Retina (tissue), 1 donor: Measurements from ENCODE around the gene SCUBE1.

Source experiments
- DNase-seq: peaks from one replicate; pipeline ENCODE4 v3.0.0-alpha.2; 2016

Gene SCUBE1

DNA sequence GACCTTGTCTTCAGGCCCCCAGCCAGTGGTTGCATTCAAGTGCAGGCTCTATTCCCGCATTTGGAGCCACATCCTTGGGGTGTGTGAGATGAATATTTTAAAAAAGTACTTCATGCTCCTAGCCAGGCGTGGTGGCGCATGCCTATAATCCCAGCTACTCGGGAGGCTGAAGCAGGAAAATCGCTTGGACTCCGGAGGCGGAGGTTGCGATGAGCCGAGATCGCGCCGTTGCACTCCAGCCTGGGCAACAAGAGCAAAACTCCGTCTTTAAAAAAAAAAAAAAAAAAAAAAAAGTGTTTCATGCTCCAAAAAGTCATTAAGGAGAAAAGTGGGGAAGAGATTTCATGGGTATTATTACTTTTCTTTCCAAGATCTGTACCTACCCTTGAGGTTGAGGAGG lies 18.0 kb downstream of the SCUBE1 start:
- DNase-seq, result no peak

DNA sequence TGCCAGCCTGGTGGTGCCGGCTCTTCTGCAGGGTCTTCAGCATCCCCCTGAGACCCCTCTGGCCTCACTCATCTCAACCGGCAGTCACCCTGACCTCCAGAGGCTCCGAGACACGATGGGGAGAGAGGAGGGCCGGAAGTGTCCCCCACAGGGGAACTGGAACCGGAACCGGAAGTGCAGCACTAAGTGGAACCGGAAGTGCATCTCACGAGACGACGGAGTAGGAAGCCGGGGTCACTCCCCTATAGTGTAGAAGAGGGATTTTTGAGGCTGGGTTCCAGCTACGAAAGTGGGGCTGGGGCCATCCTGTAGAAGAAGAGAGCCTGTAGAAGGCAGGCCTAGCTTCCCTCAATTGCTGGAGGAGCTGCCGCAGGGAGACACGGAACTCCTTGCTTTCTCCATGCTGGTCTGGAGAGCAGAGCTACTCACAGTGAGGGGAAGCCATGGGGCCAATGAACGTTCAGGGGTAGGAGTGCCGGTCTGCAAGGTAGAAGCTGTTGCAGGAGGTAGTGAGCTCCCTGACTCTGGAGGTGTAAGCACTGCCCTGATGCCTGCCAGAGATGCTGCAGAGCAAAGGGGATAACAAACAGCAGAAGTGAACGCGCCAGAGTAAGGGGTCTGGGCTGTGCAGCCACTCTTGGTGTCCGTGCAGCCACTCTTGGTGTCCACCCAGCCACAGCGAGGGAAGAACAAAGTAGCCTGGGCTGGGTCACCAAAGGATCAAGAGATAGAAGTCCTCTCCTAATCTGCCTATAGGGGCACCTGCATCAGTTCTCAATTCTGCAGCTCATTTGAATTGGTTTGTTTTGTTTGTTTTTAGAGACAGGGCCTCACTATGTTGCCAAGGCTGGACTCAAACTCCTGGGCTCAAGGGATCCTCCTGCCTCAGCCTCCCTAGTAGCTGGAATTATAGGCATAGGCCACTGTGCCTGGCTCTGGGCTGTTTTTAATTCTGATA lies 21.9 kb downstream of the SCUBE1 start:
- DNase-seq, result no peak

- DNase-seq, result no peak
Observed at GRCh38 chr22:43319661-43320486, 23.3 kb downstream of the SCUBE1 start.

GRCh38 chr22:43317239-43317638 lies 25.9 kb downstream of the SCUBE1 start:
- peak; percentile 59 for DNase-seq

- no peak for DNase-seq
Observed at GRCh38 chr22:43315687-43316217, 27.4 kb downstream of the SCUBE1 start.

- DNase-seq, result no peak
Observed at GRCh38 chr22:43314611-43315010, 28.6 kb downstream of the SCUBE1 start.

GRCh38 chr22:43313890-43314474 lies 29.2 kb downstream of the SCUBE1 start:
- no peak for DNase-seq

- DNase-seq, result no peak
Observed at GRCh38 chr22:43313244-43313889, 29.8 kb downstream of the SCUBE1 start.

DNA sequence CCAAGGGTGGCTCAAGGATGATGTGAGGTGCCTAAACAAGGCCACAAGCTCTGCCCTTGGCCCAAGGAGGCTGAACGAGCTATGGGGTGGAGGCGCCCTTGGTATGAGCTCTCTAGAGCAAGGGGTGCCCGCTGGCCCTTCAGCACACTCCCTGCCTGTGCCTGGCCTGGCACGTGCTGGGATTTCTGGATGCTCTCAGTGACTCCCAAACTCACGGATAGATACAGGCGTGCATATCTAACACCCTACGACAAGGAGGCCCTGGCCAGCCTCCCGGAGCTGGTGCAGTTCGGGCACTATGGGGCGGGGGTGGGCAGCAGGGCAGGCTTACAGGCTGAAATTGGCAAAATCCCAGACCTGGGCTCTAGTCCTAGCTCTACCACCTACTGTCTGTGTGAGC lies 30.6 kb downstream of the SCUBE1 start:
- no peak for DNase-seq

DNA sequence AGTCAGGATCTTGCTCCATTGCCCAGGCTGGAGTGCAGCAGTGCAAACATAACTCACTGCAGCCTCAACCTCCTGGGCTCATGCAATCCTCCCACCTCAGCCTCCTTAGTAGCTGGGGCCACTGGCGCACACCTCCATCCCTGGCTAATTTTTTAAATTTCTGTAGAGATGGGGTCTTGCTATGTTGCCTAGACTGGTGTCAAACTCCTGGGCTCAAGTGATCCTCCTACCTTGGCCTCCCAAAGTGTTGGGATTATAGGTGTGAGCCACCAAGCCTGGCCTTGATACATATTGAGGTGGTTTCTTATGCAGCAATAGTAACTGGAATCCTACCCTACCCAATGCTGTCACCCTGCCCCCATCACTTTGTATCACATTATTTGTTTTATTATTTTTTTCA lies 32.4 kb downstream of the SCUBE1 start:
- no peak for DNase-seq

GRCh38 chr22:43310311-43310710 lies 32.9 kb downstream of the SCUBE1 start:
- no peak for DNase-seq

DNA sequence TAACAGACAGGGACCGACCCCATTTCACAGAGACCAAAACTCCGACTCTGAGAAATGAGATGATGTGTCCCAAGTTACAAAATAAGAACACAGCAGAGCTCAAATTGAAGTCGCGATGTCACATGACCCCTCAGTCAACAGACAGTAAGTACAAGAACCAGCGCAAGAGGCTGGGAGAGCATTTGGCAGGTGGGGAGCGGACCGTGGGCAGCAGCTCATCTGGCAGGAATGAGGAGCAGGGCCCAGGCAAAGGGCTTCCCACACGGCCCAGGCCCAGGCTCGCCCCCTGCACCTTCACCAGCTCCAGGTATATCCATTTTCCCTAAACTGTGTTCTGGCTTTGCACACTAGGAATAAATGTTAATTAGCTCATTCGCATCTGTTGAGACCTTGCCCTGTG lies 34.3 kb downstream of the SCUBE1 start:
- DNase-seq, result no peak

DNA sequence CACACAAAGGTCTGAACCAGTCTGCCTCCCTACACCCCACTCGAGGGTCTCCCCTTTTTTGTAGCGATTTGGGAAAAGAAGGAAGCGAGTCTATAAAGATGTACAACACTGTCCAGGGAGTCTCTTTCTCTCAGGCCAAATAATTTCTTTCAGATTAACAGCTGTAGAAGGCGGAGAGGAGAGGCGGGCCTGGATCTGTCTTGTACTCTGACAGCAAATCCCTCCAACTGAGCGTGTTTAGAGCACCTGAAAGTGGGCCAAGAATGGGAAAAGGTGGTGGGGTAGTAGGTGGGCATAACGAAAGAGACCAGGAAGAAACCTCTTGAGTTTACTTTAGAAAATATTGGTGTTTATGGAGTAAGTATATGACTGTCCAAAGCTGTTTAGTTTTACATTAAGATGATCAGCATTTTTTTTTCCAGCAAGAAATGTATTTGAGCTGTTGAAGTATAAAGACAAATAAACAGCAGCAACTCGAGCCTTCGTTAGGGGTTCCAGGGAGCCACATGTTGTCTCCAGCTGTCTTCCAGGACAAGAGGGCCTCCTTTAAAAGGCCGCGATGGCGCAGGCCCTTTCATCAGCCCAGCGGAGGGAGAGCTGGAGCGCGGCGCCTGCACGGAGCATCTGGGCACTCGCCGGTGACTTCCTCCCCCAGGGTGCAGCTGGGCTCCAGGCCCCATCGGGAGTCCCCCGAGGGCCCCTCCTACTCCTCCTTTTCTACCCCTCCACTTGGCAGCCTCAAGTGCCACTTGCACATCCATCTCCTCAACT lies 34.9 kb downstream of the SCUBE1 start:
- DNase-seq, result no peak

- no peak for DNase-seq
Observed at GRCh38 chr22:43305806-43306205, 37.4 kb downstream of the SCUBE1 start.

DNA sequence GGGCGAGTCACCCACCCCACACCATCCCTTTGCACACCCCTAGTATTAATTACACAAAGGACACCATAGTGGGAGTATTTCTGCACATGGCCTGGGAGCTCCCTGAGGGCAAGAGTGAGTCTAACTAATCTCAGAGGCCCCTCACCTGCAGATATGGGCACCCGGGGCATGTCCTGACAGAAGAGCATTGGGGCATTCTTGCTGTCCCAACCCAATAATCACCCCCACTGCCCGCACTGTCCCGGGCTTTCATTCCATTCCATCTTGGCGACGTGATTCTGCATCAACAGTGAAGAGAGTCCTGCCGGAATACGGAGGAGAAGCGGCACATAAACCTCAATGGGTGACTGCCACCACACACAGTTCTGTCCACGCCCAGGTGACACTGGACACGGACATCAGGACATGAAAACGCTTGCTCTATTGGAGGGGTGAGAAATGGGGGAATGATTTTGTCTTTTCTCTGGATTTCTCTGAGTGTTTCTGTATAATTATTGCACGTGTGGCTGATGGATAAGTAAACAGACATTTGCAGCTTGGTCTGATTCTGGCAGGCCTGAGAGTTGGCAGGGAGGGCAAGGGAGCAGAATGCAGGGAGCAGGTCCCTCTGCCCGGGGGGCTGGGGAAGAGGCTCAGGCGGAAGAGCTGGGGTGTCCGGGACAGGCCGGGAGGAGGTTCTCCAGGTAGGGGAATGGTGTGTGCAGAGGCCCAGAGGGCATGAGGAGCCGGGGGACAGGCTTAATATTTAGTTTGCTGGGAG lies 38.2 kb downstream of the SCUBE1 start:
- DNase-seq, result no peak

DNA sequence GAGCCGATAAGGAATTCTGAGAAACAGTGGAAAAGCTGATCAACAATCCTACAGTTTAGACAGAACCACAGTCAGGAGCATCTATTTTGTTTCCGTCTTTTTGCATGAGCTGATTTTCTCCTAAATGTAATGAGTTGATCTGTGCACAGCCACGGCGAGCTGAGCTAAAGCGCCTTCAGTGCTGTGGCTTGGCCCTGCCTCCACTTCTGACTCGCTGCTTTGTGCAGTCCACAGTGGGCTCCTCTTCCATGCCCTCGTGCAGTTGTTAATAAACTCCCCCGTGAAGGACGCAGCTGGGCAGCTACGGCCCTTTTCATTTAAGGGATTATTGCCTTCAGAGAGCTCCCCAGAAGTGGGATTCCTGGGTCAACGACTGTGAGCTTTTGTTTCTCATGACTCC lies 39.4 kb downstream of the SCUBE1 start:
- no peak for DNase-seq

- DNase-seq, result no peak
Observed at GRCh38 chr22:43303166-43303565, 40.0 kb downstream of the SCUBE1 start.

DNA sequence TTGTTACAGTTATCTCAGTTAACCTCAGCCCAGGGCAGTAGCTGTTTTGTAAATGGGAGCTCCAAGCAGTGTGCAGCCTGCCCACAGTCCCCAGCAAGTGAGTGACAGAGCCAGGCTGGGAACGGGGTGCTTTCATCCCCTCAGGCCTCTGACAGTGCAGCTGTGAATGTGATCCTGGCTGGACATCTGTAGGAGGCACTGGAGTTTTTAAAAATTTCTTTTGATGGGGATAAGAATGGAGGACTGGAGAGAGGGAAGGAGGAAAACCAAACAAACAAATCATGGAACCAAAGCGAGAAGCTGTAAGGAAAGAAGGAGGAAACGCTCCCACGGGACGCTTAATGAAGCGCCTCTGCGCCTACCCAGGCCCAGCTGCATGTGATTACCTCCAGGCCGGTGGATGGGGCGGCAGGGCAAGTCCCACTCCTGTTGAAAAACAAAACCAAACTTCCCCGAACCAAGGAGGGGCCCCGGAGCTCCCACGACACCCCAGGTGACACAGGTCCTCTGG lies 40.6 kb downstream of the SCUBE1 start:
- no peak for DNase-seq

DNA sequence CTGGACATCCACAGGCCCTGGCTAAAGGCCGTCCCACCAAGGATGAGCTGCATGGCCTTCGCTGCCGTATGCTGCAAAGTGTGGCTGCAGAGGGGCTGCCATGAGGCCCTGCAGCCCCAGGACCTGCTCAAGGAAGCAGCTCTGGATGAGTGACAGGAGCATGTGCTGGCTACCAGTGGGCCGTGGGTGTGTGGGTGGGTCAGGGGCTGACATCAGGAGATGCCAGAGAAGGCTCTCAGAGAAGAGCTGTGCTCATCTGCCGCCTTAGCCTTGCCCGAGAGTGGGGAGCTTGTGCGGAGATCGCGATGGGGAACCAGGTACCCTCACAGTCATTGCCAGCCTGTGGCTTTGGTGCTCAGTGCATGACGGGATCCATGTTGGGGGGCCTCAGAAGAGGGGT lies 41.3 kb downstream of the SCUBE1 start:
- no peak for DNase-seq

DNA sequence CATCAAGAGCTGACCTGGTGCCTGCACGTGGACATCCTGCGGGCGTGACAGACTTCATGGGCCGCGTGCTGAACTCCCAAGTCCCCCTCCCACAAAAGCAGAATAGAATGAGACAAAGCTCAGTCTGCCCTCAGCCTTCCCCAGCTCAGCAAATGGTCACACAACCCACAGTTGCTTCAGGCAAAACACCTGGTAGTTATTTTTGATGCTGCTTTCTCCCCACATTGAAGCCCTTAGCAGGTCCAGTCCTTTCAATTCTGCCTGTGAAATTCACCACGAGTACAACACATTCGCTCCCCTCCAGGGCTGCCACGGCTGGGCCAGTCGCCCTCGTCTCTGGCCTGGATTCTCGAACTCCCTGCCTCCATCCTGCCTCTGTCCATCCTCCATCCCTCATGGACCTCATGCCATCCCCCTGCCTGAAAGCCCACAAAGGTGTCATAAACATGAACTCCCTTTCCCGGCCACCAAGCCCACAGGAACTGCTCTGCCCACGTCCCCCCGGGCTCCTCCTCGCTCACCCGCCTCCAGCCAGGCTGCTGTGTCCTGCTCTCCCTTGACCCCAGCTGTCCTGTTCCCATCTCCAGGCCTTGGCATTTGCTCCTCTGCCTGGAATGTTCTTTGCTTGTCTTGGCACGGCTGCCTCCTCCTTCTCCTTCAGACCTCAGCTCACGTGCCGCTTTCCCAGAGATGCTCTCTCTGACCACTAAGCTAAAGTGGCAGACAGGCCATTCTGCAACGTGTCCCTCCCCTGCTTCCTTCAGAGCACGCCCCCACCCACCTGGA lies 42.1 kb downstream of the SCUBE1 start:
- DNase-seq, result no peak
